Activated B cell treated with CpG ODN at 0.5 μM for 24 hours (primary cell): ENCODE results near the gene CD36. TPM values are rescaled to one million over a fixed set of nuclear protein-coding genes. Genes with fewer than 3 reads are reported as not detected.

Experiments
- ATAC-seq: fragments of 200-7000 bp; cut with Tn5 transposase; one replicate; pipeline ENCODE4 v1.10.0; 2021; ENCODE audit warnings: low read depth, mild to moderate bottlenecking, moderate library complexity
- CTCF ChIA-PET: fragments of 350-600 bp; sonication (Branson Sonifier 250); formaldehyde crosslinking; loops from one replicate; lab custom pipeline; 2021; ENCODE audit warnings: antibody characterized with exemption; lab: Charles Lee
- POLR2A ChIA-PET: fragments of 350-600 bp; sonication (Branson Sonifier 250); formaldehyde crosslinking; loops from one replicate; lab custom pipeline; 2021; ENCODE audit warnings: antibody characterized with exemption; lab: Charles Lee
- DNase-seq: peaks from one replicate; pipeline ENCODE4 v3.0.0; 2022
- H3K27ac Mint-ChIP-seq: one replicate; pipeline ENCODE4 v1.8.0; 2020; ENCODE audit warnings: mixed read lengths
- H3K27me3 Mint-ChIP-seq: one replicate; pipeline ENCODE4 v1.8.0; 2021; ENCODE audit warnings: mixed read lengths
- H3K36me3 Mint-ChIP-seq: one replicate; pipeline ENCODE4 v1.8.0; 2021; ENCODE audit warnings: low read depth, mixed read lengths
- H3K4me1 Mint-ChIP-seq: one replicate; pipeline ENCODE4 v1.8.0; 2021; ENCODE audit warnings: mixed read lengths
- H3K4me3 Mint-ChIP-seq: one replicate; pipeline ENCODE4 v1.8.0; 2020; ENCODE audit warnings: mild to moderate bottlenecking, mixed read lengths
- H3K9me3 Mint-ChIP-seq: one replicate; pipeline ENCODE4 v1.8.0; 2020; ENCODE audit warnings: mixed read lengths
- CTCF ChIP-seq: fragments of 200-600 bp; IDR thresholded peaks from one replicate; pipeline ENCODE4 v1.8.0; 2022; ENCODE audit warnings: antibody characterized with exemption, mild to moderate bottlenecking
- intact Hi-C: fragments of 100-400 bp; cut with micrococcal nuclease; formaldehyde crosslinking; loops from one replicate; pipeline ENCODE4 v1.15.1; 2024
- total RNA-seq: library from RNA; stranded (reverse); gene quantifications from 2 replicates; pipeline ENCODE4 v1.2.3, GENCODE V29; 2022

The CD36 gene
- total RNA-seq, 1 donor from 2014 or later, result 0.53 TPM

- ChIA-PET CTCF (no interaction called here), POLR2A (no interaction called here)
- H3K27ac Mint-ChIP-seq, result no peak overlapping the region
- H3K36me3 Mint-ChIP-seq, result no peaks in the 10 kb centered on the region
- TF ChIP-seq CTCF, result no peak
- H3K4me1 Mint-ChIP-seq, result peaks cover 3% of the 10 kb centered on the region
- H3K27me3 Mint-ChIP-seq, result no peaks in the 10 kb centered on the region
- DNase-seq (no peak), ATAC-seq (no peak)
- intact Hi-C loops, result no loop called here
- H3K9me3 Mint-ChIP-seq, result no peaks in the 10 kb centered on the region
- H3K4me3 Mint-ChIP-seq, result no peak overlapping the region
These were observed 2.4 kb upstream of the CD36 start for GRCh38 chr7:80635998-80636397.

GRCh38 chr7:80636709-80637108, 1.7 kb upstream of the CD36 start:
- no peaks in the 10 kb centered on the region for H3K9me3 Mint-ChIP-seq
- ChIA-PET CTCF (no interaction called here), POLR2A (interaction anchor here (0.7 kb wide), 1 partner anchor 1214 kb away, joined by 3 read pairs; no protein-coding TSS in a partner anchor)
- H3K4me3 Mint-ChIP-seq, result no peak overlapping the region
- ATAC-seq (no peak), DNase-seq (no peak)
- no peaks in the 10 kb centered on the region for H3K27me3 Mint-ChIP-seq
- no peak overlapping the region for H3K27ac Mint-ChIP-seq
- peaks cover 3% of the 10 kb centered on the region for H3K4me1 Mint-ChIP-seq
- intact Hi-C loops, result no loop called here
- no peaks in the 10 kb centered on the region for H3K36me3 Mint-ChIP-seq
- TF ChIP-seq CTCF, result no peak

GRCh38 chr7:80637454-80637853, 988 bp upstream of the CD36 start:
- Mint-ChIP-seq H3K27ac (no peak overlapping the region), H3K9me3 (no peaks in the 10 kb centered on the region), H3K4me3 (no peak overlapping the region), H3K27me3 (no peaks in the 10 kb centered on the region), H3K36me3 (no peaks in the 10 kb centered on the region), H3K4me1 (peaks cover 3% of the 10 kb centered on the region)
- no peak for TF ChIP-seq CTCF
- DNase-seq (no peak), ATAC-seq (no peak)
- CTCF ChIA-PET, result no interaction called here
- intact Hi-C loops, result no loop called here
- POLR2A ChIA-PET, result interaction anchor here (0.6 to 0.7 kb wide), 3 partner anchors 205 to 1213 kb away, joined by 3 to 5 read pairs (median 3); no protein-coding TSS in a partner anchor

GRCh38 chr7:80639011-80639410, 569 bp downstream of the CD36 start:
- Mint-ChIP-seq H3K36me3 (no peaks in the 10 kb centered on the region), H3K9me3 (no peaks in the 10 kb centered on the region), H3K27ac (no peak overlapping the region), H3K4me3 (no peak overlapping the region), H3K27me3 (no peaks in the 10 kb centered on the region), H3K4me1 (peaks cover 3% of the 10 kb centered on the region)
- ChIA-PET CTCF (no interaction called here), POLR2A (no interaction called here)
- TF ChIP-seq CTCF, result no peak
- no peak for DNase-seq
- intact Hi-C loops, result no loop called here
- ATAC-seq, result no peak

- ATAC-seq (no peak), DNase-seq (no peak)
- no peak overlapping the region for H3K4me3 Mint-ChIP-seq
- H3K9me3 Mint-ChIP-seq, result no peaks in the 10 kb centered on the region
- peaks cover 3% of the 10 kb centered on the region for H3K4me1 Mint-ChIP-seq
- CTCF ChIA-PET, result no interaction called here
- TF ChIP-seq CTCF, result no peak
- no peaks in the 10 kb centered on the region for H3K36me3 Mint-ChIP-seq
- intact Hi-C loops, result no loop called here
- H3K27me3 Mint-ChIP-seq, result no peaks in the 10 kb centered on the region
- POLR2A ChIA-PET, result no interaction called here
- H3K27ac Mint-ChIP-seq, result no peak overlapping the region
These were observed 2.4 kb downstream of the CD36 start for GRCh38 chr7:80640846-80641245.
